ENCODE data around the gene CCDC120. TPM values are rescaled to one million over a fixed set of nuclear protein-coding genes. Genes with fewer than 3 reads are reported as not detected.
A peak's percentile ranks its signal among the peaks of the same experiment; 100 is the strongest.

The CCDC120 gene
- total and polyA plus RNA-seq, 9 of the 15 experiments (the other 6 are each of a cell fraction or from before 2014, with no cell fraction given), result 0.13 to 3.6 (median 0.54) TPM

DNA sequence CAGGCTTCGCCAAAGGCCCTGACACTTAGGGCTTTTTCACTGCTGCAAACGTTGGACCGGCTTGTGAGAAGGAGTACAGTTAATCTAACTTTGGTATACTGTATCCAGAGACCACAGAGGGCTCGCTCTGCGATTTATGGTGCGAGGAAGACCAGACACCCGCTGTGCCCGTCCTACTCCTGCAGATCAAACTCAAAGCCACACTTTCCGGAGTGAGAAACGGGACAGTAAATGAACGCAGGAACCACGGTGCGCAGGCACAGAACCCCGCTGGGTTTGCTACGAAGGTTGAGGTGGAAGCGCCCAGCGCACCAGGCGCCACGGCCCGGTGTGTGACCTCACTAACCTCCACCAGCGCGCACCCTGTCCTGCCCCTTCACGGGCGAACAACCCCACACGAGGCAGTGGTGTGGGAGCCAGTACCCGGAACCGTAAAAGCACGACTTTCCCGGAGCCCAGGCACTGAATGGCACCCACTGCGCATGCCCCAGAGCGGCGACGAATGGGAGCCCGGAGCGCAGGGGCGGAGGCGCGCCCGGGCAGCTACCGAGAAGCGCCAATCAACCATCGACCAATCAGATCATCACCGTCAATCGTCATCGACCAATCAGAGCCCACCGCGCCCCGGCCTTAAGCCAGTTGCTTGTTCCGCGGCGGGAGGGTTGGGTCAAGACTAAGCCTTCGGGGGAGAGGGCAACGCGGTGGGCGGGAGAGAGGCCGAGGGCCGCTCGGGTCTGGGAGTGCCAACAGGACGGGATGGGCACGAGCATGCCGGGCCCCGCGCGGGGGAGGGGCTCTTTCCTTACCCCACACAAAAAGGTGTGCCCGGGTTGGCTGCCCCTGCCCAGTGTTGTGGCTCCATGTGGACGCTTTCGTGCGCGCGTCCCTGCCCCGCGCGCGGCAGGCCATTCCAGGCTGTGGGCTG is 42.2 kb downstream of the CCDC120 start (continued):
- TF ChIP-seq, protein P1, sequence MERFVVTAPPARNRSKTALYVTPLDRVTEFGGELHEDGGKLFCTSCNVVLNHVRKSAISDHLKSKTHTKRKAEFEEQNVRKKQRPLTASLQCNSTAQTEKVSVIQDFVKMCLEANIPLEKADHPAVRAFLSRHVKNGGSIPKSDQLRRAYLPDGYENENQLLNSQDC (CRISPR knock-in tag; IDR thresholded peaks at IDR 0.05), result no peak
- no peak for TF ChIP-seq MCM5 (IDR thresholded peaks at IDR 0.05; ENCODE audit: low read depth)
- no peak for TF ChIP-seq ZNF311 (CRISPR knock-in tag; IDR thresholded peaks at IDR 0.05)
- no peak for TF ChIP-seq HDAC8 (tag; IDR thresholded peaks at IDR 0.05)
- no peak for TF ChIP-seq ZNF785 (CRISPR knock-in tag; IDR thresholded peaks at IDR 0.05)
- no peak for TF ChIP-seq HIVEP1 (CRISPR knock-in tag; IDR thresholded peaks at IDR 0.05)
- TF ChIP-seq FOXK1 (CRISPR knock-in tag; IDR thresholded peaks at IDR 0.05; ENCODE audit: borderline replicate concordance), result no peak
- TF ChIP-seq, protein P2, sequence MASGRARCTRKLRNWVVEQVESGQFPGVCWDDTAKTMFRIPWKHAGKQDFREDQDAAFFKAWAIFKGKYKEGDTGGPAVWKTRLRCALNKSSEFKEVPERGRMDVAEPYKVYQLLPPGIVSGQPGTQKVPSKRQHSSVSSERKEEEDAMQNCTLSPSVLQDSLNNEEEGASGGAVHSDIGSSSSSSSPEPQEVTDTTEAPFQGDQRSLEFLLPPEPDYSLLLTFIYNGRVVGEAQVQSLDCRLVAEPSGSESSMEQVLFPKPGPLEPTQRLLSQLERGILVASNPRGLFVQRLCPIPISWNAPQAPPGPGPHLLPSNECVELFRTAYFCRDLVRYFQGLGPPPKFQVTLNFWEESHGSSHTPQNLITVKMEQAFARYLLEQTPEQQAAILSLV (tag; IDR thresholded peaks at IDR 0.05), result no peak
- peak; percentile 51; the same call in 1 of the 2 replicates for TF ChIP-seq CBX1 (IDR thresholded peaks at IDR 0.05; ENCODE audit: low read depth)
- no peak for TF ChIP-seq HMG20B (CRISPR knock-in tag; IDR thresholded peaks at IDR 0.05)
- no peak for TF ChIP-seq ZNF589 (CRISPR knock-in tag; IDR thresholded peaks at IDR 0.05; ENCODE audit: low read depth)
- TF ChIP-seq, protein P3, sequence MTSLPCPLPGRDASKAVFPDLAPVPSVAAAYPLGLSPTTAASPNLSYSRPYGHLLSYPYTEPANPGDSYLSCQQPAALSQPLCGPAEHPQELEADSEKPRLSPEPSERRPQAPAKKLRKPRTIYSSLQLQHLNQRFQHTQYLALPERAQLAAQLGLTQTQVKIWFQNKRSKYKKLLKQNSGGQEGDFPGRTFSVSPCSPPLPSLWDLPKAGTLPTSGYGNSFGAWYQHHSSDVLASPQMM (CRISPR knock-in tag; IDR thresholded peaks at IDR 0.05), result no peak
- TF ChIP-seq, protein P4, sequence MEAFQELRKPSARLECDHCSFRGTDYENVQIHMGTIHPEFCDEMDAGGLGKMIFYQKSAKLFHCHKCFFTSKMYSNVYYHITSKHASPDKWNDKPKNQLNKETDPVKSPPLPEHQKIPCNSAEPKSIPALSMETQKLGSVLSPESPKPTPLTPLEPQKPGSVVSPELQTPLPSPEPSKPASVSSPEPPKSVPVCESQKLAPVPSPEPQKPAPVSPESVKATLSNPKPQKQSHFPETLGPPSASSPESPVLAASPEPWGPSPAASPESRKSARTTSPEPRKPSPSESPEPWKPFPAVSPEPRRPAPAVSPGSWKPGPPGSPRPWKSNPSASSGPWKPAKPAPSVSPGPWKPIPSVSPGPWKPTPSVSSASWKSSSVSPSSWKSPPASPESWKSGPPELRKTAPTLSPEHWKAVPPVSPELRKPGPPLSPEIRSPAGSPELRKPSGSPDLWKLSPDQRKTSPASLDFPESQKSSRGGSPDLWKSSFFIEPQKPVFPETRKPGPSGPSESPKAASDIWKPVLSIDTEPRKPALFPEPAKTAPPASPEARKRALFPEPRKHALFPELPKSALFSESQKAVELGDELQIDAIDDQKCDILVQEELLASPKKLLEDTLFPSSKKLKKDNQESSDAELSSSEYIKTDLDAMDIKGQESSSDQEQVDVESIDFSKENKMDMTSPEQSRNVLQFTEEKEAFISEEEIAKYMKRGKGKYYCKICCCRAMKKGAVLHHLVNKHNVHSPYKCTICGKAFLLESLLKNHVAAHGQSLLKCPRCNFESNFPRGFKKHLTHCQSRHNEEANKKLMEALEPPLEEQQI (IDR thresholded peaks at IDR 0.05), result no peak
- no peak for TF ChIP-seq ESRRA (IDR thresholded peaks at IDR 0.05; ENCODE audit: borderline replicate concordance, low read depth)
- TF ChIP-seq, protein P5, sequence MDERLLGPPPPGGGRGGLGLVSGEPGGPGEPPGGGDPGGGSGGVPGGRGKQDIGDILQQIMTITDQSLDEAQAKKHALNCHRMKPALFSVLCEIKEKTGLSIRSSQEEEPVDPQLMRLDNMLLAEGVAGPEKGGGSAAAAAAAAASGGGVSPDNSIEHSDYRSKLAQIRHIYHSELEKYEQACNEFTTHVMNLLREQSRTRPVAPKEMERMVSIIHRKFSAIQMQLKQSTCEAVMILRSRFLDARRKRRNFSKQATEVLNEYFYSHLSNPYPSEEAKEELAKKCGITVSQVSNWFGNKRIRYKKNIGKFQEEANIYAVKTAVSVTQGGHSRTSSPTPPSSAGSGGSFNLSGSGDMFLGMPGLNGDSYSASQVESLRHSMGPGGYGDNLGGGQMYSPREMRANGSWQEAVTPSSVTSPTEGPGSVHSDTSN (CRISPR knock-in tag; IDR thresholded peaks at IDR 0.05; ENCODE audit: low read depth), result peak; percentile 53; the same call in 1 of the 2 replicates
- TF ChIP-seq, protein P5 (tag; conservative IDR thresholded peaks at IDR 0.05; ENCODE audit: low read depth), result peak; percentile 89
- TF ChIP-seq RBM25 (IDR thresholded peaks at IDR 0.05; ENCODE audit: low read depth, low read length, severe bottlenecking), result peak; percentile 90
- TF ChIP-seq, protein P6, sequence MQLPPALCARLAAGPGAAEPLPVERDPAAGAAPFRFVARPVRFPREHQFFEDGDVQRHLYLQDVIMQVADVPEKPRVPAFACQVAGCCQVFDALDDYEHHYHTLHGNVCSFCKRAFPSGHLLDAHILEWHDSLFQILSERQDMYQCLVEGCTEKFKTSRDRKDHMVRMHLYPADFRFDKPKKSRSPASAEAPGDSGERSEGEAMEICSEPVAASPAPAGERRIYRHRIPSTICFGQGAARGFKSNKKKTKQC (CRISPR knock-in tag; IDR thresholded peaks at IDR 0.05), result no peak
